Stimulated activated naive CD4-positive, alpha-beta T cell treated with Interleukin-2 at 50 U/mL for 16 hours (primary cell): ENCODE data around the gene OCA2.

ENCODE experiments used
- DNase-seq: peaks from one replicate; lab custom pipeline; 2025; lab: John Stamatoyannopoulos, UW

OCA2 gene

GRCh38 chr15:27808182-27808581 lies 290.9 kb downstream of the OCA2 start:
- no peak for DNase-seq

- no peak for DNase-seq
Observed at GRCh38 chr15:27807335-27807734, 291.8 kb downstream of the OCA2 start.

- no peak for DNase-seq
Observed at GRCh38 chr15:27806396-27806795, 292.7 kb downstream of the OCA2 start.

GRCh38 chr15:27805261-27806220 lies 293.6 kb downstream of the OCA2 start:
- no peak for DNase-seq

GRCh38 chr15:27804569-27805260 lies 294.4 kb downstream of the OCA2 start:
- DNase-seq: no peak

GRCh38 chr15:27798807-27799206 lies 300.3 kb downstream of the OCA2 start:
- no peak for DNase-seq

GRCh38 chr15:27797765-27798164 lies 301.4 kb downstream of the OCA2 start:
- DNase-seq: no peak

- DNase-seq: no peak
Observed at GRCh38 chr15:27796405-27797320, 302.5 kb downstream of the OCA2 start.

- DNase-seq: no peak
Observed at GRCh38 chr15:27792756-27793264, 306.3 kb downstream of the OCA2 start.

GRCh38 chr15:27790270-27790669 lies 308.8 kb downstream of the OCA2 start:
- DNase-seq: no peak

- DNase-seq: no peak
Observed at GRCh38 chr15:27787931-27788330, 311.2 kb downstream of the OCA2 start.

- no peak for DNase-seq
Observed at GRCh38 chr15:27784107-27784506, 315.0 kb downstream of the OCA2 start.

GRCh38 chr15:27783678-27784077 lies 315.4 kb downstream of the OCA2 start:
- no peak for DNase-seq

GRCh38 chr15:27782125-27782524 lies 317.0 kb downstream of the OCA2 start:
- DNase-seq: no peak

- DNase-seq: no peak
Observed at GRCh38 chr15:27776501-27776900, 322.6 kb downstream of the OCA2 start.

GRCh38 chr15:27774638-27775037 lies 324.5 kb downstream of the OCA2 start:
- DNase-seq: no peak

GRCh38 chr15:27774191-27774590 lies 324.9 kb downstream of the OCA2 start:
- no peak for DNase-seq

- no peak for DNase-seq
Observed at GRCh38 chr15:27771892-27772291, 327.2 kb downstream of the OCA2 start.

- no peak for DNase-seq
Observed at GRCh38 chr15:27770769-27771554, 328.2 kb downstream of the OCA2 start.

- no peak for DNase-seq
Observed at GRCh38 chr15:27770086-27770607, 329.0 kb downstream of the OCA2 start.

- no peak for DNase-seq
Observed at GRCh38 chr15:27769652-27770051, 329.5 kb downstream of the OCA2 start.
